Measurements from ENCODE around the gene RTP1.
A peak's percentile ranks its signal among the peaks of the same experiment; 100 is the strongest.
"Not testable (repeated sequence)": the region's sequence is repeated elsewhere in the genome, so short reads cannot be mapped to it uniquely, and the experiment has no call there.

RTP1 gene

GRCh38 chr3:187197335-187197649 lies at the start of gene RTP1:
Gene RTP1 (plus strand): TSS chr3:187197486. CDS start chr3:187197516, 30 bp downstream.
- no peak for DNase-seq (ENCODE audit: insufficient read length, low spot score)
- FAIRE-seq = no peak

DNA sequence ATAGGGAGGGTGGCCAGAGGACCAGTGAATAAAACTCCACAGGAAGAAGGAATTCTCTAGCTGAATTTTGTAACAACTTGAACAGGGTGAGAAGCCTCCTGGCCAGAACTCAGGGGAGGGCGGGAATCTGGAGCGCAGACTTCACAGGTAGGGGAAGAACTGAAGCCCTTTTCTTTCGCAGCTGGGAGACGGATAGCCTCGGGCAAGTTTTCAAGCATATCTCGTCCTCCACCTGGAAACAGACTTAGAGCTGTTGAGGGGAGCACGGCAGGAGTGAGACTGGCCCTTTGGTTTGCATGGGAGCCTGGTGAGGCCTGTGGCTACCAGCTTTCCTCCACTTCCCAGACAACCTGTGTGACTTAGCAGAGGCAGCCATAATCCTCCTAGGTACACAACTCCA lies 47.1 kb upstream of the RTP1 start:
- DNase-seq (ENCODE audit: insufficient read length, low spot score) (no peak), FAIRE-seq (no peak)

GRCh38 chr3:187150599-187150998 lies 46.7 kb upstream of the RTP1 start:
- no peak for FAIRE-seq
- DNase-seq (ENCODE audit: insufficient read length, low spot score) = no peak

DNA sequence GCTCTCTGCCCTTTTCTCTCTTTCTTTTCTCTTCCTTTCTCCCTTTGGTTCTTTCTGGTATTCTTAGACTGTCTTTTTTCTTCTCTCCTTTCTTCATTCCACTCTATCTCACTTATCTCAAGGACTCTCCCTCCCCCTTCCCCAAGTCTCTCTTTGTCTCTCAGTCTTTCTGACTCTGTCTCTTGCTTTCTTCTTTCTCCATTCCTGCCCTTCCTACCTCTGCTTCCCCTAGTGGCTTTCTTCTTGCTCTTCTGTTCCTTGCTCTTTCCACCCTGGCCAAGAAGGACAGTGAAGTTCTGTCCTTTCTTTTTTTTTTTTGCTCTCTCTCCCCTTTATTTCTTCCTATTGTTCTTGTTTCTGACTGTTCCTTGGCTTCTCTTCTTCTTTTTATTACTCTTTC lies 35.7 kb upstream of the RTP1 start:
- FAIRE-seq (no peak), DNase-seq (ENCODE audit: insufficient read length, low spot score) (no peak)

- DNase-seq (ENCODE audit: insufficient read length, low spot score) (no peak), FAIRE-seq (no peak)
Measured at GRCh38 chr3:187162265-187162953, 34.9 kb upstream of the RTP1 start.

DNA sequence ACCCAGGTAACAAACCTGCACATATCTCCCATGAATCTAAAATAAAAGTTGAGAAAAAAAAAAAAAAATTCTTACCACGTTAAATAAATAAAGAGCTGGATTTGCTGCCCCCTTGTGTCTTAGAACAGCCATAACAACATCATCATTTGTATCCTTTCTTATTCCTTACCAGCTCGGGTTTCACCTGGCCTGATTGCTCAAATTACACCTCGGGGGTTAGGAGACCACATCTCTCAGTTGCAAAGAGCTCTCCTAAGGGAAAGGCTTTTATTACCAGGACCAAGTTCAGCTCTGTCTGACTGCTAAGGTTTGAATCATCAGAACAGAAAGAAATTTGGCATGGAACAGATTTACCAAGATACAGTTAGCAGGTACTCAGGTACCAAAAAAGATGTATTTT lies 32.1 kb upstream of the RTP1 start:
- peak; percentile 40 for DNase-seq (ENCODE audit: insufficient read length, low spot score)
- no peak for FAIRE-seq

DNA sequence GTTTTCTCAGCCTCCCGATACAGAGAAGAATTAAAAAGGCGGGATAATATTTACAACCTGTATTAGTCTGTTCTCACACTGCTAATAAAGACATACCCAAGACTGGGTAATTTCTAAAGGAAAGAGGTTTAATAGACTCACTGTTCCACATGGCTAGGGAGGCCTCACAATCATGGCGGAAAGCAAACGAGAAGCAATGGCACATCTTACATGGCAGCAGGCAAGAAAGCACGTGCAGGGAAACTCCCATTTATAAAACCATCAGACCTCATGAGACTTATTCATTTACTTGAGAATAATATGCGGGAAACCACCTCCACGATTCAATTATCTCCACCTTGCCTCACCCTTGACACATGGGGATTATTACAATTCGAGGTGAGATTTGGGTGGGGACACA lies 30.5 kb upstream of the RTP1 start:
- DNase-seq (ENCODE audit: insufficient read length, low spot score) = no peak
- FAIRE-seq = no peak

DNA sequence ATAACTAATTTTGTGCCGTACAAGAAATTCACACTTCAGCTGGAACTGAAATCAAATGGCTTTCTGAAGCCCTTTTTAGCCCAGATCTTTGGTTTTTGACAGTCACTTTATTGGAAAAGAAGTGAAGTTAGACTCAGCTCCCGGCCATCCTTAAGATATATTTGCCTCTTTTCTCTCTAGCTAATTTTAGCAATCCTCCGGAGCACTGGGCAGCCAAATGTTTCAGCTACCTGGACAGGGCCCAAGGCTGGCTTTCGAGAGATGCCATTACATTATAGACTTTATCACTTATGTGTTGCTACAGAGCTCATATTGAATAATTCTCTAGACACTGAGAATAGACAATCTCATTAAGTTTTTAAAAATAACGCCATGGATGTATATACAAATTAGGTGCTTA lies 29.5 kb upstream of the RTP1 start:
- DNase-seq (ENCODE audit: insufficient read length, low spot score) (no peak), FAIRE-seq (no peak)

GRCh38 chr3:187169231-187169960 lies 27.9 kb upstream of the RTP1 start:
- no peak for FAIRE-seq
- no peak for DNase-seq (ENCODE audit: insufficient read length, low spot score)

GRCh38 chr3:187170911-187171310 lies 26.4 kb upstream of the RTP1 start:
- not testable (repeated sequence) for FAIRE-seq; DNase-seq (ENCODE audit: insufficient read length, low spot score)

DNA sequence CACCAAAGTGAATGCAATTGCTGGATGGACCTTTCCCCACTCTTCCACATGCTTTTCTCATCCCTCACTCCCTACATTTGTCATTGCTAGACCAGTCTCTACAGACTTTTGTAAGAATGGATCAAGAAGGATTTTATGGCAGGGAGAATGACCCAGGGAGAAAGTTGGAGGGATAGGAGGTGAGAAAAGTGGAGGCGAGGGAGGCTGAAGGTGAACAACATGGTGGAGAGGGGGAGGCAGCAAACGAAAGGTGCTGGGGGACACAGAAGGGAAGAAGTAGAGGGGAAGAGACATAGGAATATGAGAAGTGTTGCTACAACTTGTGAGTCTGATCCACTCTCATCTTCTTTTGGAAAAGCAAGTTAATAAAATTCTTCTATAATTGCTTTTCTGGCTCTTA lies 24.4 kb upstream of the RTP1 start:
- DNase-seq (ENCODE audit: insufficient read length, low spot score) = no peak
- no peak for FAIRE-seq

DNA sequence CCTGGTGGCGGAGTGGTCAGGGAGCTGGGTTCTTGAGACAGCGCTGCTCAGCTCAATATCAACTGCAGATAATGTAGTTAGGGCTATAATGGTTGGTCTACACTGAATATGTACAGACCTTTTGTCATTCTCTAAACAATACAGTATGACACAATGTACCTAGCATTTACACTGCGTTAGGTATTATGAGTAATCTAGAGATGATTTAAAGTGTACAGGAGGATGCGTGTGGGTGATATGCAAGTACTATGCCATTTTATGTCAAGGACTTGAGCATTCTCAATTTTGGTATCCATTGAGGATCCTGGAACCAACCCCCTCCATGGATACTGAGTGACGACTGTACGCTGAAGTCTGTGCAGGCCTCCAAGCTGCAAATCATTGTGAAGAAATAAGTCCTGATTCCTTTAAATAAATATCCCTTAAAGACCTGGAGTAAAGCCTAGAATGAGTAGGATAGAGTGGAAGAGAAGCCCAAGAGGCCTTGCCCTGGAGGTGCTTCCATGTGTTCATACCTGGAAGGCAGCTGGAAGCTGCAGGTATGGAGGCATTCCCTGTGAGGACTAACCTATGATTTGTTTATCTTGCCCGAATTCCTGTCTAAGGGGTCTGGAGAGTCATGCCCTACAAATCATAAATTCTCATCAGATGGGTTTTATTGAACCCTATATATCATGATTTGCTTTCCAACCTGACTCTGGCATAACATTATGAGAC lies 15.7 kb upstream of the RTP1 start:
- FAIRE-seq = no peak

DNA sequence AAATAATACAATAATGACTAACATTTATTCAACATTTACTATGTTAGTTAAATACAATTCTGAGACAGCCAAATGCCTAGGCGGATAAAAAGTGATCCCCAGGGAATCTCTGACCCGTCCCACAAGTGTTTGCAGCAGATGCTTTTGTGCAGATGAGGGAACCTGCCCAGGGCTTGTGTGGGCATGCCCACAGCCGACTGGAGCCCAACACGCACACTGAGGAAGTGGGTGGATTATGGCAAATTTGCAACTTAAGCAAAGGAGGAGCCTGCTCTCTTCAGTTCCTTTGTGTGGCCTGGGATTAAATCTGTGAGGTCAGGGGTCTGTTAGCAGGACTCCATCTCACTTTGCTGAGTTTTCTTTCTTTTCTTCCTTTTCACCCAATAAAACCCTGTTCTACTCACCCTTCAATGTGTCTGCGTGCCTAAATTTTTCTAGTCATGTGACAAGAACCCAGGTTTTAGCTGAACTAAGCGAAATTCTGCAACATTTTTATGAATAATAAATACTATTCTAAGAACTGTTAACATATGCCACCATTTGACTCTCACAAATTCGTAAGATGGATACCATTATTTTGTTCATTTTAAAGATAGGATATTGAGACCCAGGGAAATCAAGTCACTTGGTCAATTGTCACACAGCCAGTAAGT lies 13.9 kb upstream of the RTP1 start:
- DNase-seq (ENCODE audit: insufficient read length, low spot score) = no peak

More for the DNA sequence above, 15.7 kb upstream of the RTP1 start:
- no peak for DNase-seq (ENCODE audit: insufficient read length, low spot score)

GRCh38 chr3:187183903-187184302 lies 13.4 kb upstream of the RTP1 start:
- no peak for FAIRE-seq
- DNase-seq (ENCODE audit: insufficient read length, low spot score) = no peak

More for the DNA sequence above, 13.9 kb upstream of the RTP1 start:
- no peak for FAIRE-seq

GRCh38 chr3:187185759-187186158 lies 11.5 kb upstream of the RTP1 start:
- no peak for FAIRE-seq

GRCh38 chr3:187186375-187186774 lies 10.9 kb upstream of the RTP1 start:
- FAIRE-seq = no peak

More at GRCh38 chr3:187185759-187186158, 11.5 kb upstream of the RTP1 start:
- no peak for DNase-seq (ENCODE audit: insufficient read length, low spot score)

DNA sequence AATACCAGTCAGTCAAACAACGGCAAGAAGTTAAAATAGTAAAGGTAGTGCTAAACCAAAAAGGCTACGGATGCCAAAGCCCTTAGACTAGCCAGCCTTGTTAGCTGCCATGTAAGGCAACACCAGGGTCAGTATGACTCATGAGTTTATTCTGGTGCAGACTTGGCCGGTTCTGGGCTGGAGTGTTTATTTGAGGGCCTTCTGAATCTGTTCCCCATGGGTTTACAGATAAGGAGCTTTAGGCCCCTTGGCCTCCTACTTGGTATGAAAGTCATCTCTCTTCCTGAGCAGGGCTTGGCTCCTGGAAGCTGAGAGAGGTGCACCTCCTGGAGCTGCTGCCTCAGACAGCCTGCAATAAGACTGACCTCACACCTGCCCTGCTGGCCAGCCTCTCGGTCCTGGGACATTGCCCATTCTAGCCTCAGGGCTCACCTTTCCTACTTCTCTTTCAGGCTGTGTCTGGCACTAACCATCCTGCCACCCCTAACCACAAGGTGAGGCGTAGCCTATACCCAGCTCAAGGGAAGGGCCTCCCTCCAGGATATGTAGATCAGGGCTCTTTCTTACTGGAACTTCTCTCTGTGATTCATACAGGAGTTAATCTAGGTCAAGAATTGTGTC lies 10.4 kb upstream of the RTP1 start:
- DNase-seq (ENCODE audit: insufficient read length, low spot score) = peak; percentile 22

More at GRCh38 chr3:187186375-187186774, 10.9 kb upstream of the RTP1 start:
- DNase-seq (ENCODE audit: insufficient read length, low spot score) = no peak

GRCh38 chr3:187188931-187189330 lies 8.4 kb upstream of the RTP1 start:
- no peak for DNase-seq (ENCODE audit: insufficient read length, low spot score)
- no peak for FAIRE-seq

More for the DNA sequence above, 10.4 kb upstream of the RTP1 start:
- no peak for FAIRE-seq

DNA sequence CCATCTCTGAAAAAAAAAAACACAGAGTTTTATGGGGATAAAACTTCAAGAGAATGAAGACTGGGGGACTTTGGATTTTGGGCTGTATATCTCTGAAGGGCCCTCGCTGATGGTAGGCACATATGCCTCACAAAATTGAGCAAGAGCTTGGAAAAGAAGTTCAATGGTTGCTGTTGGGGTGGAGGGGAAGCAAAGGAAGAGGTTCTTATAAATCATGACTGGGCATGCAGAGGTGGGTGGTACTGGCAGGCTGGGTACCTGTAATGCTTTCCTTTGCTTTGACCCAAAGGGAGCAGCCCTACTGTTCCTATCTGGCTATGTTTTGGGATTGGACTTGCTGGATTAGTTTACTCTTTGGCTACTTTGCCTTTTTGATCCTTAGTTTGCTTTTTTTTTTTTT lies 6.0 kb upstream of the RTP1 start:
- FAIRE-seq = no peak
- DNase-seq (ENCODE audit: insufficient read length, low spot score) = no peak

- DNase-seq (ENCODE audit: insufficient read length, low spot score) = no peak
- FAIRE-seq = no peak
Measured at GRCh38 chr3:187193181-187193580, 4.1 kb upstream of the RTP1 start.

Measured in HTR-8/SVneo (cell line).